SH-SY5Y (cell line): ENCODE measurements around the gene AFM.

Experiments used
- GATA2 ChIP-seq: IDR thresholded peaks from 2 replicates; pipeline ENCODE4 v1.6.1; 2011; ENCODE audit warnings: mild to moderate bottlenecking, low read depth, low read length
- GATA3 ChIP-seq: IDR thresholded peaks from 2 replicates; pipeline ENCODE4 v1.6.1; 2011; ENCODE audit warnings: low read depth, mild to moderate bottlenecking, low read length, moderate library complexity

GRCh38 chr4:73442275-73442674, 39.3 kb upstream of the AFM start:
- TF ChIP-seq GATA3, result no peak
- no peak for TF ChIP-seq GATA2
